ENCODE results near the gene NRIP1. TPM values are rescaled to one million over a fixed set of nuclear protein-coding genes. Genes with fewer than 3 reads are reported as not detected.

NRIP1 gene
- total and polyA plus RNA-seq, 2 donors (not counting 1 experiment from before 2014, with no cell fraction given): 3.3 to 32.1 TPM

- Histone ChIP-seq H3K27ac (ENCODE audit: low read length in 2 of 2) (no peak overlapping the region), H3K9me3 (ENCODE audit: control extremely low read depth in 1 of 3, control insufficient read depth in 2 of 3, insufficient read depth in 1 of 3, low read length in 2 of 3) (no peaks in the 10 kb centered on the region), H2AFZ (ENCODE audit: insufficient read depth, low read depth, low read length, poor library complexity, severe bottlenecking) (no peak overlapping the region), H3K27me3 (replicated peaks in 1 of 4; ENCODE audit: control extremely low read depth in 1 of 4, control insufficient read depth in 3 of 4, insufficient read depth in 4 of 4, low read length in 3 of 4) (no peaks in the 10 kb centered on the region), H3K4me3 (ENCODE audit: control extremely low read depth in 1 of 5, extremely low read depth in 1 of 5, insufficient read depth in 1 of 5, low read depth in 2 of 5, low read length in 4 of 5) (no peak overlapping the region), H3K4me1 (ENCODE audit: control insufficient read depth in 2 of 2, insufficient read depth in 2 of 2, low read length in 2 of 2) (peaks cover 0 to 7% of the 10 kb centered on the region in 2 donors), H3K9ac (ENCODE audit: low read length) (no peak overlapping the region), H3K79me2 (ENCODE audit: control insufficient read depth, insufficient read depth, low read length) (peaks cover 77% of the 10 kb centered on the region), H3K4me2 (replicated peaks; ENCODE audit: low read depth, low read length, poor library complexity, severe bottlenecking) (no peak overlapping the region), H4K20me1 (ENCODE audit: control insufficient read depth, insufficient read depth, low read length, poor library complexity, severe bottlenecking) (peaks cover 10% of the 10 kb centered on the region), H3K36me3 (replicated peaks in 1 of 2; ENCODE audit: control extremely low read depth in 1 of 2, control insufficient read depth in 1 of 2, extremely low read depth in 1 of 2, insufficient read depth in 2 of 2, low read length in 1 of 2) (peaks cover 4 to 5% of the 10 kb centered on the region in 2 experiments)
- H3K27ac Mint-ChIP-seq: no peak overlapping the region
- TF ChIP-seq EZH2 (IDR thresholded peaks at IDR 0.05; ENCODE audit: borderline replicate concordance, insufficient read depth, low read depth, low read length, poor library complexity, severe bottlenecking): no peak
- TF ChIP-seq, protein P1, sequence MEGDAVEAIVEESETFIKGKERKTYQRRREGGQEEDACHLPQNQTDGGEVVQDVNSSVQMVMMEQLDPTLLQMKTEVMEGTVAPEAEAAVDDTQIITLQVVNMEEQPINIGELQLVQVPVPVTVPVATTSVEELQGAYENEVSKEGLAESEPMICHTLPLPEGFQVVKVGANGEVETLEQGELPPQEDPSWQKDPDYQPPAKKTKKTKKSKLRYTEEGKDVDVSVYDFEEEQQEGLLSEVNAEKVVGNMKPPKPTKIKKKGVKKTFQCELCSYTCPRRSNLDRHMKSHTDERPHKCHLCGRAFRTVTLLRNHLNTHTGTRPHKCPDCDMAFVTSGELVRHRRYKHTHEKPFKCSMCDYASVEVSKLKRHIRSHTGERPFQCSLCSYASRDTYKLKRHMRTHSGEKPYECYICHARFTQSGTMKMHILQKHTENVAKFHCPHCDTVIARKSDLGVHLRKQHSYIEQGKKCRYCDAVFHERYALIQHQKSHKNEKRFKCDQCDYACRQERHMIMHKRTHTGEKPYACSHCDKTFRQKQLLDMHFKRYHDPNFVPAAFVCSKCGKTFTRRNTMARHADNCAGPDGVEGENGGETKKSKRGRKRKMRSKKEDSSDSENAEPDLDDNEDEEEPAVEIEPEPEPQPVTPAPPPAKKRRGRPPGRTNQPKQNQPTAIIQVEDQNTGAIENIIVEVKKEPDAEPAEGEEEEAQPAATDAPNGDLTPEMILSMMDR (IDR thresholded peaks at IDR 0.05): no peak
- DNase-seq: no peak
- ATAC-seq (ENCODE audit: low read depth): no peak
- no peaks in the 10 kb centered on the region for H3K9me3 Mint-ChIP-seq (ENCODE audit: insufficient read depth)
- CTCF ChIA-PET: no interaction called here
- WGBS (ENCODE audit: insufficient coverage): no CpG with 5 or more reads among the region's 1 CpG
- H3K4me3 Mint-ChIP-seq: no peak overlapping the region
- no peaks in the 10 kb centered on the region for H3K27me3 Mint-ChIP-seq
- peaks cover 30% of the 10 kb centered on the region for H3K4me1 Mint-ChIP-seq
- intact Hi-C loops (cut with micrococcal nuclease): no loop called here
- POLR2A ChIA-PET: no interaction called here
These were observed 28.6 kb downstream of the NRIP1 start for GRCh38 chr21:15036189-15036588.

DNA sequence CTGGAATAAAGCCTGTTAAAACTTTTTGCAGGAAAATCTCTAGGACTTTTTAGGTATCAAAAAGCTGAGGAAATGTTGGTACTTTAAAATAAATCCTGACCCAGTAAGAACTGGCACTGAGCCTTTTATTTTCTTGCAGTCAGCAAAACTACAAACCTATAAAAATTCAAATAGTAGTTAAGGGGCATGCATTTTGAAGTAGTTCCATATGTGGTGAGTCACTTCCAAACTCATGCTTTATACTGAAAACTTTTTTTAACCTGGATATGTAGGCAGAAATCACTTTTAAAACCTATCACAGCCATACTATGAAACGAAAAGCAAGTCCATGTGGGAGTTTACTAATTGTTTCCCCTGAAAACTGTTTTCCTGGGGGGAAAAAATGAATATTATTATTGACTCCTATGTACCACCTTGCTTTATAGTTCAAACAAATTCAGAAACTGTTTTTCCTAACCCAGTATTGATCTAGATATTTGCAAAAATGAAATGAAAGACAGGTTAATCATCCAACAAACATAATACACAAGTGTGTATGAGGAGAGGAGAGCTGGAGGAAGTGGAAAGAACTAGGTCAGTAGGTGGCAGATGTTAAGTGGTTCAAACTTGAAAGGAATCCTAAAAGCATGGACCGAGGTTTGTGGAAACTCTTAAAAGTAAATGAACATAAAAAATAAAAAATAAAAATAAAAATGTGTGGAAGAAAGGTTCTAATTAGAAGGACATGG is 30.5 kb downstream of the NRIP1 start:
- TF ChIP-seq, protein P1 (IDR thresholded peaks at IDR 0.05): no peak
- TF ChIP-seq EZH2 (IDR thresholded peaks at IDR 0.05; ENCODE audit: borderline replicate concordance, insufficient read depth, low read depth, low read length, poor library complexity, severe bottlenecking): no peak
- Histone ChIP-seq H3K27ac (ENCODE audit: low read length in 2 of 2) (no peak overlapping the region), H3K4me3 (ENCODE audit: control extremely low read depth in 1 of 5, extremely low read depth in 1 of 5, insufficient read depth in 1 of 5, low read depth in 2 of 5, low read length in 4 of 5) (no peak overlapping the region), H4K20me1 (ENCODE audit: control insufficient read depth, insufficient read depth, low read length, poor library complexity, severe bottlenecking) (peaks cover 10% of the 10 kb centered on the region), H3K79me2 (ENCODE audit: control insufficient read depth, insufficient read depth, low read length) (peaks cover 83% of the 10 kb centered on the region), H3K36me3 (replicated peaks in 1 of 2; ENCODE audit: control extremely low read depth in 1 of 2, control insufficient read depth in 1 of 2, extremely low read depth in 1 of 2, insufficient read depth in 2 of 2, low read length in 1 of 2) (peaks cover 4 to 5% of the 10 kb centered on the region in 2 experiments), H2AFZ (ENCODE audit: insufficient read depth, low read depth, low read length, poor library complexity, severe bottlenecking) (no peak overlapping the region), H3K9me3 (ENCODE audit: control extremely low read depth in 1 of 3, control insufficient read depth in 2 of 3, insufficient read depth in 1 of 3, low read length in 2 of 3) (no peaks in the 10 kb centered on the region), H3K4me1 (ENCODE audit: control insufficient read depth in 2 of 2, insufficient read depth in 2 of 2, low read length in 2 of 2) (peaks cover 4 to 9% of the 10 kb centered on the region in 2 donors), H3K27me3 (replicated peaks in 1 of 4; ENCODE audit: control extremely low read depth in 1 of 4, control insufficient read depth in 3 of 4, insufficient read depth in 4 of 4, low read length in 3 of 4) (no peaks in the 10 kb centered on the region), H3K9ac (ENCODE audit: low read length) (no peak overlapping the region), H3K4me2 (replicated peaks; ENCODE audit: low read depth, low read length, poor library complexity, severe bottlenecking) (no peak overlapping the region)
- H3K27me3 Mint-ChIP-seq: no peaks in the 10 kb centered on the region
- no peak for DNase-seq
- no peak for ATAC-seq (ENCODE audit: low read depth)
- H3K27ac Mint-ChIP-seq: no peak overlapping the region
- intact Hi-C loops (cut with micrococcal nuclease): no loop called here
- no CpG with 5 or more reads among the region's 2 CpGs for WGBS (ENCODE audit: insufficient coverage)
- CTCF ChIA-PET: no interaction called here
- POLR2A ChIA-PET: no interaction called here
- no peak overlapping the region for H3K4me3 Mint-ChIP-seq
- H3K4me1 Mint-ChIP-seq: peaks cover 33% of the 10 kb centered on the region
- H3K9me3 Mint-ChIP-seq (ENCODE audit: insufficient read depth): no peaks in the 10 kb centered on the region

All from B cell (primary cell).